GM18951 (cell line): ENCODE results near the gene GNL1.

ENCODE experiments used
- POLR2A ChIP-seq: IDR thresholded peaks from 4 replicates; pipeline ENCODE4 v1.6.1; 2011; ENCODE audit warnings: mild to moderate bottlenecking; ENCODE audit not compliant: insufficient read length, insufficient read depth; ENCODE audit errors: extremely low read depth
- in situ Hi-C: fragments of 300-500 bp; cut with MboI; formaldehyde crosslinking; loops from one replicate; pipeline ENCODE4 v1.12.0; 2022; ENCODE audit warnings: low sequenced_read_pairs, mixed read lengths, inconsistent platforms; ENCODE audit not compliant: unreplicated experiment

GNL1 gene

GRCh38 chr6:30560930-30561329 is 4.6 kb upstream of the GNL1 start:
- TF ChIP-seq POLR2A = no peak
- in situ Hi-C loops = no loop called here

- TF ChIP-seq POLR2A = no peak
- in situ Hi-C loops = no loop called here
These were observed 1.3 kb upstream of the GNL1 start for GRCh38 chr6:30557683-30557981.

- peak; percentile 72 for TF ChIP-seq POLR2A
- in situ Hi-C loops = no loop called here
These were observed 805 bp upstream of the GNL1 start, which contains the start of gene PRR3 for GRCh38 chr6:30556906-30557682. Gene PRR3 (plus strand): TSS chr6:30557295. CDS start chr6:30557345, 50 bp downstream.

GRCh38 chr6:30555816-30556065 is 548 bp downstream of the GNL1 start:
- in situ Hi-C loops = no loop called here
- no peak for TF ChIP-seq POLR2A

DNA sequence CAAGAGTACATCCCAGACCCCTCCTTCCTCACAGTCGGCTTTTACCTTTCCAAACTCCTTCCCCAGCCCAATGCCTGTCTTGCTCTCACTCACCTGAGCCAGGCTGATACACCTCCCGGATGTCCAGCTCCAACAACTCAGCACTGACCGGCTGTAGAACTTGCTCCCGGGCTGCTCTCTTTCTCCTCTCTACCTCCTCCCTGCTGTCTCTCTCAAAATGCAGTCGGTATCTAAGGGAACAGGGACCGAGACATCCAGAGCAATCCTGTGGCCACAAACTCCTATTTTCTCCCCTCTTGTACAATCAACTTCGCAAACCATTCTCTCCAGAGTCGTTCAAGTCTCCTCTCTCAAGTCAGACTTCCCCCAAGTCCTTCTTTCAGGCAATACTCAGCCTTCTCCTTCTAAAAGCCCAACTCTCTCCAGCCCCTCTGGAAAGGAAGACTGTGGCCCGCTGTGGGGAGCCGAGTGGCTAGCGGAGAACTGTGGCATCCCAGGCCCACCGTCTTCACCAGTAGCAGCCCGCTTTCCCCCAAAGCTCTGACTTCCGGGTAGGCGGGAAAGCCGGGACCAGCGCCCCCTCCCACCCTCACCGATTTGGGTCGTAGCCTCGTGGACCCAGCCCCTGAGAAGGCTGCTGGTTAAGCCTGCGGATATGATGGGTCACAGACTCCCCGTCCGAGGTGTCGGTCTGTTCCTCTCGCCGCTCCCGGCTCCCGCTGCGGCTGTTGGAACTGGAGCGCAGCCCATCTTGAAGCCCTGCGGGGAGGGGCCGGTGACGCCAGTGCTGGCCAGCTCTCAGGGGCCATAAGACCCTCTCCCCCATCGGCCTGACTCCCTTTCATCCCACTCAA is 1.1 kb downstream of the GNL1 start:
- TF ChIP-seq POLR2A = no peak

DNA sequence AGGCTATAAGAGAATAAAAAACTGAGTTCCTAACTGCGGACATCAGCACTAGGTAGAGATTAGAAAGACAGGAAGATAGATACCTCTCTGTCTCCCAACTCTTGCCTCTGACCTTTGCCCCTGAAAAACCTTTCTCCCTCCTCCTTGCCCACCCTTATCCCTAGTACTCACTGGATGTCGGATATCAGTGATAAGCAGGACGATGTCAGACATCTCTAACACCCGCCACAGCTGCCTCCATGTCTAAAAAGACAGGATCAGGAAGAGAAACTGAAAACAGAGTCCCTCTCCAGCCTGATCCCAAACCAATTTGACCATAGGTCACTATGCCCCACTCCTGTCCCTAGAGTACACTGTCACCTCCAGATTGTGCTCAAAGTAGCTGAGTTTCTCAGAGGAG is 1.9 kb downstream of the GNL1 start:
- in situ Hi-C loops = no loop called here
- no peak for TF ChIP-seq POLR2A

More for the DNA sequence above, 1.1 kb downstream of the GNL1 start:
- in situ Hi-C loops = no loop called here

GRCh38 chr6:30548375-30548774 is 7.9 kb downstream of the GNL1 start:
- in situ Hi-C loops = no loop called here
- no peak for TF ChIP-seq POLR2A

DNA sequence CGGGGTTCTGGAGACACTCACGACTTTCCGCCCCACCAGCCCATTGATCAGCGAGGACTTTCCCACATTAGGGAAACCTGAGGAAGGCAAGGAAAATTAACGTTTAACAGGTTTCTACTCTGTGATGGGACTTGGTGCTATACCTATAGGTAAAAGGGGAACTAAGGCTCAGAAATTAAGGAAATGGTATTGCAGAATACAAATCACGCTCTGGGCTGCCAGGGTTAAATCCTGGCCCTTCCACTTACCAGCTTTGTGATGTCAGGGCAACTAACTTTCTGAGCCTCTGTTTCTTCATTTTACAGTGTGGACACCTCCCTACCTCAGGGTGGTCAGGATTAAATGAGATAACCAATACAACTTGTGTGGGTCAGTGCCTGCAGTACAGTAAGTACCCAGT is 8.8 kb downstream of the GNL1 start:
- TF ChIP-seq POLR2A = no peak
- in situ Hi-C loops = no loop called here

DNA sequence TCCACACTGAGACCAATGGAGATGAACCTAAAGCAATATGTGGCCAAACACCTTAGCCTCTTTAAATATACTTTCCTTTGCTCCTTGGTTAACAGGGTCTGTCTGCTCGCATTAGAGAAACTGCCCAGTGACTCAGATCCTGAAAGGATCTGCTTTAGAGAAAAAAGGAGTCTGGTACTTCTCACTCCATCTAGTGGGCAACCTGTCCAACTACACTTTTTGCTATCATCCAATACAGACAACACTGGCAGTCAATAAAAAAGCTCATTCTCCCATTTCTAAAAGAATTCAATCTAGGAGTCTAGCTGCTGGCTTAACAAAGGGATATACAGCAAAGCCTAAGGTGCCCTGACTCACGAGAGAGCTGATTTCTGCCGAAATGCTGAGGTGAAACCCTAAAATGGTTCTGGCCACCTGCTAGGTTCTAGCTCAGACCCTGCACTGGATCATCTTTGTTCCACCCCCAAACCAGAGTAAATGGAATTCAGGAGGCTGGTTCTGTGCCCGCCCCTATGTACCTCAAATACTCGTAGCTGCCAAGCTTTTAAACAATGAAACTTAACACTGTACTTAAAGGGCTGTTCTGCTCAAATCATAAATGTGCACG is 11.5 kb downstream of the GNL1 start:
- in situ Hi-C loops = no loop called here
- no peak for TF ChIP-seq POLR2A

GRCh38 chr6:30543821-30544220 is 12.5 kb downstream of the GNL1 start:
- in situ Hi-C loops = no loop called here
- no peak for TF ChIP-seq POLR2A

DNA sequence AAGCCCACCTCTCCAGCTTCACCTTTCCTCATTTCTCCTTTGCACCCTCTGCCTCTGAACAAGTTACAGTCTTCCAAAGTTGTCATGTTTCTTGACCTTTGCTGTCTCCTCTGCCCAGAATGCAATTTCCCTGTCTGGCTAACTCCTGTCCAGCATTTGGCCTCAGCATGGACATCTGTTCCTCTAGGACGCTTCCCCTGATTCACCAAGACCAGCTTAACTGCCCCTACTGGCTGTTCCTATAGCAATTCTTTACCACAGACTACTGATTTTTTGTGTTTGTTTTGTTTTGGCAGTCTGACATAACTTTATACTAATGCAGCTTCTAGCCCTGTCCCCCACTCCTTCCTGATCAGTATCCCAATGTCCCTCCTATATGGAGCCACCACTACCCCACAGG is 13.4 kb downstream of the GNL1 start:
- no peak for TF ChIP-seq POLR2A
- in situ Hi-C loops = no loop called here

GRCh38 chr6:30542404-30542725 is 13.9 kb downstream of the GNL1 start:
- in situ Hi-C loops = no loop called here
- TF ChIP-seq POLR2A = no peak

- TF ChIP-seq POLR2A = no peak
- in situ Hi-C loops = no loop called here
These were observed 14.5 kb downstream of the GNL1 start for GRCh38 chr6:30541515-30542403.

DNA sequence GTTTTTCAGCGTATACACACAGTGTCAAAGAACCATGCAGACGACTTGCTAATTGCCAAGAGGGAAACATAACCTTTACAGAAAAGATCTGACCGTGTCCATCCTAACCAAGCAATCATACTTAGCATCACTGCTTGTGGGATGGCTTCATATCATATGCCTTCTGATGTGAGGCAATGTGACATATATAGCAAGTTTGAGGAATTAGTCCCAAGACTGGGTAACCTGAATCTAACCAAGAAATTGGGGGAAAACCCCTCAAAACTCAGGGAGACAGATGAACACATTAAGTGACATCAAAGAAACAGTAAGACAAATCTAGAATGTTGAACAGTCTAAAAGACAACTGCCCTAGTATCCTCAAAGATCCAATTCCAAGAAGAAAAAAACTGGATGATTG is 18.4 kb downstream of the GNL1 start:
- in situ Hi-C loops = no loop called here
- TF ChIP-seq POLR2A = no peak
